Esophagus muscularis mucosa (tissue), 4 donors: ENCODE measurements around the gene PRR18. TPM values are rescaled to one million over a fixed set of nuclear protein-coding genes. Genes with fewer than 3 reads are reported as not detected.

ENCODE experiments used
- DNase-seq: peaks from one replicate; pipeline ENCODE4 v3.0.0-alpha.2; 2017; ENCODE audit errors: extremely low spot score
- H3K27ac ChIP-seq, 4 donors: fragments of 200-600 bp; sonication (generic); replicated peaks in 1 of 4; 1 replicate in 3 of 4; 2 replicates in 1 of 4; pipeline ENCODE4 v1.5.1; 2016 to 2019; ENCODE audit warnings: mild to moderate bottlenecking in 1 of 4
- H3K27me3 ChIP-seq, 4 donors: fragments of 200-600 bp; sonication (generic); one replicate each; pipeline versions ENCODE4 v1.5.1 to v1.6.0; 2016 to 2019
- H3K36me3 ChIP-seq, 4 donors: fragments of 200-600 bp; sonication (generic); one replicate each; pipeline ENCODE4 v1.5.1; 2016 to 2019
- H3K4me1 ChIP-seq, 4 donors: fragments of 200-600 bp; sonication (generic); one replicate each; pipeline ENCODE4 v1.5.1; 2016 to 2019
- H3K4me3 ChIP-seq, 4 donors: fragments of 200-600 bp; sonication (generic); 1 replicate in 2 of 4; 2 replicates in 2 of 4; pipeline ENCODE4 v1.5.1; 2016 to 2019; ENCODE audit warnings: mild to moderate bottlenecking in 4 of 4, moderate library complexity in 1 of 4
- H3K9me3 ChIP-seq, 4 donors: fragments of 200-600 bp; sonication (generic); 1 replicate in 3 of 4; 2 replicates in 1 of 4; pipeline ENCODE4 v1.5.1; 2016 to 2019
- EP300 ChIP-seq: sonication (generic); formaldehyde crosslinking; IDR thresholded peaks from one replicate; pipeline ENCODE4 v1.6.1; 2017; ENCODE audit warnings: antibody characterized with exemption
- POLR2A ChIP-seq: fragments of 450-650 bp; IDR thresholded peaks from one replicate; pipeline ENCODE4 v1.6.1; 2017; ENCODE audit warnings: antibody characterized with exemption, moderate library complexity, mild to moderate bottlenecking, low read depth
- POLR2AphosphoS5 ChIP-seq, 2 donors: sonication (generic); formaldehyde crosslinking; IDR thresholded peaks; one replicate each; pipeline ENCODE4 v1.6.1; 2017; ENCODE audit warnings: antibody characterized with exemption in 2 of 2
- WGBS: methylation state at CpG from one replicate; pipeline ENCODE4 v1.1.5; 2018; 5-methylcytosine and 5-hydroxymethylcytosine counted together
- intact Hi-C: fragments of 100-400 bp; cut with DNase I; formaldehyde crosslinking; loops from one replicate; pipeline ENCODE4 v1.15.1; 2023
- total RNA-seq, 4 donors: library from RNA; depleted of rRNA; stranded (reverse); fragments of >200 nt; gene quantifications; one replicate each; pipeline versions ENCODE4 v1.1.0 to v1.2.1, GENCODE V29; 2016
- TF ChIP-seq, protein P1 (sequence below), 3 experiments: fragments of 200-600 bp in 2 of 3; fragments of 450-650 bp in 1 of 3; sonication (generic) in 2 of 3; IDR thresholded peaks; one replicate each; pipeline ENCODE4 v1.5.1; 2017 to 2019; ENCODE audit warnings: antibody characterized with exemption in 3 of 3, mild to moderate bottlenecking in 2 of 3, moderate library complexity in 1 of 3

The PRR18 gene
- total RNA-seq, 4 donors from 2014 or later = 0.23 TPM; not detected in 3

DNA sequence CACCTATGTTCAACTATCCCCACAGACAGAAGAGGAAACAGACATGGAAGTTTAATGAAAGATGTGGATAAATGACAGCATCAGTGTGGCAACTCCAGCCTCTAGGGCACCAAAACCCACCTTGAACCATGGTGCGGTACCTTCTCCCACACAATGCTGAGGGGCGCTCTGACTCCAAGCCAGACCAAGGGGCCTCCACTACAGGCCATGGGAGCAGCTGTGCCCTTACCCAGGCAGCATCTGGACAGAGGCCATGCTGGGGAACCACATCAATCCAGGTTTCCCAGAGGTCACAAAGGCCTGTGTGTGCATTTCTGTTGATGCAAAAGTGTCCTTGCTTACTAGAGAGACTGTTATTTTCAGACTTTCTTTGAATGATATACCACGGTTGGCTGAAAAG, 4.1 kb downstream of the PRR18 start:
- peaks cover 0 to 83% (median 24%) of the 10 kb centered on the region in 4 donors for H3K27me3 ChIP-seq
- WGBS = 78% methylated on average over 3 of the region's 3 CpGs
- no peak for TF ChIP-seq POLR2AphosphoS5 (IDR thresholded peaks at IDR 0.05)
- no peak for TF ChIP-seq EP300
- TF ChIP-seq POLR2A = no peak
- TF ChIP-seq, protein P1, sequence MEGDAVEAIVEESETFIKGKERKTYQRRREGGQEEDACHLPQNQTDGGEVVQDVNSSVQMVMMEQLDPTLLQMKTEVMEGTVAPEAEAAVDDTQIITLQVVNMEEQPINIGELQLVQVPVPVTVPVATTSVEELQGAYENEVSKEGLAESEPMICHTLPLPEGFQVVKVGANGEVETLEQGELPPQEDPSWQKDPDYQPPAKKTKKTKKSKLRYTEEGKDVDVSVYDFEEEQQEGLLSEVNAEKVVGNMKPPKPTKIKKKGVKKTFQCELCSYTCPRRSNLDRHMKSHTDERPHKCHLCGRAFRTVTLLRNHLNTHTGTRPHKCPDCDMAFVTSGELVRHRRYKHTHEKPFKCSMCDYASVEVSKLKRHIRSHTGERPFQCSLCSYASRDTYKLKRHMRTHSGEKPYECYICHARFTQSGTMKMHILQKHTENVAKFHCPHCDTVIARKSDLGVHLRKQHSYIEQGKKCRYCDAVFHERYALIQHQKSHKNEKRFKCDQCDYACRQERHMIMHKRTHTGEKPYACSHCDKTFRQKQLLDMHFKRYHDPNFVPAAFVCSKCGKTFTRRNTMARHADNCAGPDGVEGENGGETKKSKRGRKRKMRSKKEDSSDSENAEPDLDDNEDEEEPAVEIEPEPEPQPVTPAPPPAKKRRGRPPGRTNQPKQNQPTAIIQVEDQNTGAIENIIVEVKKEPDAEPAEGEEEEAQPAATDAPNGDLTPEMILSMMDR (IDR thresholded peaks at IDR 0.05) = no peak

DNA sequence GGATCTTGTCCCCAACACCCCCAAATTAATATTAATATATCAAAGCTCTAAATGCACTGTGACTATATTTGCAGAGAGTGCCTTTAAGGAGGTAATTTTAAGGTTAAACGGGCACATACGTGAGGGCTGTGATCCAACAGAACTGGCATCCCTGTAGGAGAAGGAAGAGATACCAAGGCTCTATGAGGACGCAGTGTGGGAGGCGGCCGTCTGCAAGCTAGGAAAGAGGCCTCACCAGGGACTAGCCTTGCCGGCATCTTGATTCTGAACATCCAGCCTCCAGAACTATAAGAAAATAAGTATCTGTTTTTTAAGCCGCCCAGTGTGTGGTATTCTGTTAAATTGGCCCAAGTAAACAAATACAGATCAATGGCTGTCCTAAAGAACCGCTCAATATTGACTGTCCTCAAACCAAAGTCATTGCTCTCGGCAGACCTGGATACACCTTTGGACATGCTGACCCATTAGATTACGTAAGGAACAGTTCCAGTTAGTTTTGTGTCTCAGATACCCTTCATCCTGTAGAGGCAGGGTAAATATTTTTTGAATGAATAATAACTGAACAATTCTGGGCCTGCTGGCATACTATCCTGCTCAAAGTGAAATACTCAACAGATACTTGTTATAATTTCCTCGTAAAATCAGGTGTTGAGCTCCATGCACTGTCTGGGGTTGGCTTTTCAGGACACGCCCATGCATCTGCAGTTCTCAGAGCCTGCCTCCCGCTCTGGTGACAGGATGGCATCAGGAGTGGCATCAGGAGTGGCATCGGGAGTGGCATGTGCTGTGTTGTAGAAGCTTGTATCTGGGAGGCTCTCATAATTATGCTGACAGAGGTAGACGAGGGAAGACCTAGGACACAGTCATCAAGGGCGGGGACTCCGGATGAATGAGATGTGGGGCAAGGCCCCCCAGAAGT, 6.3 kb downstream of the PRR18 start:
- H3K27ac ChIP-seq = no peak overlapping the region
- no peak overlapping the region for H3K4me3 ChIP-seq
- TF ChIP-seq EP300 (no peak), POLR2A (no peak), POLR2AphosphoS5 (IDR thresholded peaks at IDR 0.05) (no peak)
- TF ChIP-seq, protein P1 (IDR thresholded peaks at IDR 0.05) = no peak
- peaks cover 0 to 76% (median 9%) of the 10 kb centered on the region in 4 donors for H3K27me3 ChIP-seq
- H3K9me3 ChIP-seq = no peaks in the 10 kb centered on the region
- peaks cover 0 to 5% (median 4%) of the 10 kb centered on the region in 4 donors for H3K4me1 ChIP-seq
- H3K36me3 ChIP-seq = no peaks in the 10 kb centered on the region
- no peak for DNase-seq
- intact Hi-C loops = no loop called here
- WGBS = 89% methylated on average over 17 of the region's 17 CpGs

More for the DNA sequence above, 4.1 kb downstream of the PRR18 start:
- DNase-seq = no peak
- no peak overlapping the region for H3K4me3 ChIP-seq
- H3K27ac ChIP-seq = no peak overlapping the region
- H3K4me1 ChIP-seq = peaks cover 7 to 24% (median 22%) of the 10 kb centered on the region in 4 donors
- no peaks in the 10 kb centered on the region for H3K9me3 ChIP-seq
- H3K36me3 ChIP-seq = no peaks in the 10 kb centered on the region
- intact Hi-C loops = no loop called here

DNA sequence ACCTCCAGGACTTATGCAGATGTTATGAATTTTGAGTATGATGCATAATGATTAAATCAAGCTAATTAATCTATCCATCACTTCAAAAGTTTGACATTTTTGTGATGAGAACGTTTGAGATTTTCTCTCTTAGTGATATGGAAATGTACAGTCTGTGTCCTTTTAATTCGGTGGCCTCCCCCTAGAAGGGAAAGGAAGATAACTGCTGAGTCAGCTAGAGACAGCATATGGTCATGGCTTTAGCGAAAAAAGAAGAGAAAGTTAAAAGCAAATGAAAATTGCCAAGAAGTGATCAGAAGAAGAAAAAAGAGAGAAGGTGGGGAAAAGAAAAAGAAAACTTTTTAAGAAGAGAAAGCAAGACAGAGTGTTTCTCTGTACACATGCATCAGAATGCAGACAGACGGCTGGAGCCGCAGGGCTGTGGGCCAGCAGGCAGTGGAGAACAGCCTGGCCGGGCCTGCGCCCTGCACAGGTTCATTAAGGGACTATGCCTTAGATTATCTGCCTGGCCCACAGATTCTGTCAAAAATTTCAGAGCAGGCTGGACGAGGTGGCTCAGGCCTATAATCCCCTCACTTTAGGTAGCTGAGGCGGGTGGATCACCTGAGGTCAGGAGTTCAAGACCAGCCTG, 7.7 kb downstream of the PRR18 start:
- Histone ChIP-seq H3K9me3 (no peaks in the 10 kb centered on the region), H3K4me1 (no peaks in the 10 kb centered on the region), H3K4me3 (no peak overlapping the region), H3K27me3 (peaks cover 0 to 67% (median under 1%) of the 10 kb centered on the region in 4 donors), H3K27ac (no peak overlapping the region), H3K36me3 (no peaks in the 10 kb centered on the region)
- WGBS = 85% methylated on average over 9 of the region's 9 CpGs
- TF ChIP-seq, protein P1 (IDR thresholded peaks at IDR 0.05) = no peak
- TF ChIP-seq EP300 = no peak
- TF ChIP-seq POLR2A = no peak
- TF ChIP-seq POLR2AphosphoS5 (IDR thresholded peaks at IDR 0.05) = no peak
- intact Hi-C loops = no loop called here
- DNase-seq = no peak

DNA sequence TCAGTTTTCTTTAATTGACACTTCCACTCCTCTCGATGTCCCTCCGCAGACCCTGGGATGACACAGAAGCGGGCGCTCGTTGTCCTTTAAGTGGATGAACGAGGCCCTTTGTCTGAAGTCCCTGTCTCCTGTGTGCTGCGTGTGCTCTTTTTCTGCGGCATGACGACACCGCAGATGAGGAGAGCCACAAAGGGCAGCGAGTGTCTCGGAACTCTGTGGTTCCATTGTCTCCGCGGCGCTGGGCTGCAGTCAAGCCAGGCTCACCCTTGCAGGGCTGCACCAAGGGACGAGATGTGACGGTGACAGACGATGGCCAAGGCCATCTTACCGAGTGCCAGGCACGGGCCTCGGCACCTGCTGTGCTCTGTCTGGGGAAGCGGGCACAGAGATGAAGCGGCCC, 10.6 kb downstream of the PRR18 start:
- 90% methylated on average over 15 of the region's 23 CpGs for whole genome bisulfite sequencing

More for the DNA sequence above, 10.6 kb downstream of the PRR18 start:
- DNase-seq = no peak
- no peak for TF ChIP-seq EP300
- TF ChIP-seq, protein P1 (IDR thresholded peaks at IDR 0.05) = no peak
- no peak for TF ChIP-seq POLR2AphosphoS5 (IDR thresholded peaks at IDR 0.05)
- TF ChIP-seq POLR2A = no peak
- no peak overlapping the region for H3K4me3 ChIP-seq
- no peaks in the 10 kb centered on the region for H3K4me1 ChIP-seq
- H3K36me3 ChIP-seq = no peaks in the 10 kb centered on the region
- no peak overlapping the region for H3K27ac ChIP-seq
- H3K9me3 ChIP-seq = no peaks in the 10 kb centered on the region
- intact Hi-C loops = no loop called here
- H3K27me3 ChIP-seq = peaks cover 0 to 50% (median 0%) of the 10 kb centered on the region in 4 donors
